WTC11 (cell line): ENCODE measurements around the gene DALRD3. TPM values are rescaled to one million over a fixed set of nuclear protein-coding genes. Genes with fewer than 3 reads are reported as not detected.
A peak's percentile ranks its signal among the peaks of the same experiment; 100 is the strongest.

Source experiments
- ATAC-seq: fragments of 200-7000 bp; cut with Tn5 transposase; 2 replicates; pipeline ENCODE4 v1.10.0; 2021; ENCODE audit warnings: mild to moderate bottlenecking, moderate library complexity
- CTCF ChIA-PET: fragments of 300-600 bp; sonication (Branson Sonifier 250); formaldehyde crosslinking; loops from one replicate; lab custom pipeline; 2021; ENCODE audit warnings: antibody characterized with exemption; lab: Charles Lee
- POLR2A ChIA-PET: fragments of 350-600 bp; sonication (Branson Sonifier 250); formaldehyde crosslinking; loops from one replicate; lab custom pipeline; 2021; ENCODE audit warnings: antibody characterized with exemption; lab: Charles Lee
- DNase-seq: peaks from one replicate; pipeline ENCODE4 v3.0.0; 2021; ENCODE audit warnings: low spot score
- H3K27ac Mint-ChIP-seq: 2 replicates; pipeline ENCODE4 v1.8.0; 2021; ENCODE audit warnings: mixed read lengths
- H3K27me3 Mint-ChIP-seq: 2 replicates; pipeline ENCODE4 v1.8.0; 2021; ENCODE audit warnings: low read depth, mild to moderate bottlenecking, moderate library complexity, mixed read lengths
- H3K36me3 Mint-ChIP-seq: 2 replicates; pipeline ENCODE4 v1.8.0; 2021; ENCODE audit warnings: mixed read lengths
- H3K4me1 Mint-ChIP-seq: 2 replicates; pipeline ENCODE4 v1.8.0; 2022; ENCODE audit warnings: mixed read lengths
- H3K4me3 Mint-ChIP-seq: 2 replicates; pipeline ENCODE4 v1.8.0; 2021; ENCODE audit warnings: mild to moderate bottlenecking, moderate library complexity, mixed read lengths
- H3K9me3 Mint-ChIP-seq: 2 replicates; pipeline ENCODE4 v1.8.0; 2021; ENCODE audit warnings: mixed read lengths
- ATF3 ChIP-seq: sonication (generic); formaldehyde crosslinking; conservative IDR thresholded peaks from 2 replicates; pipeline ENCODE4 v1.8.1; 2022; ENCODE audit warnings: mild to moderate bottlenecking, missing genetic modification reagents
- CBFB ChIP-seq: sonication (generic); formaldehyde crosslinking; IDR thresholded peaks from 2 replicates; pipeline ENCODE4 v1.8.1; 2022; ENCODE audit warnings: mild to moderate bottlenecking, low read depth, missing genetic modification reagents
- E2F1 ChIP-seq: sonication (generic); formaldehyde crosslinking; IDR thresholded peaks from 2 replicates; pipeline ENCODE4 v1.8.0; 2022; ENCODE audit warnings: mild to moderate bottlenecking, missing genetic modification reagents
- E2F4 ChIP-seq: sonication (generic); formaldehyde crosslinking; IDR thresholded peaks from 2 replicates; pipeline ENCODE4 v1.8.1; 2022; ENCODE audit warnings: low read depth, mild to moderate bottlenecking, moderate library complexity, missing genetic modification reagents, borderline replicate concordance
- E2F5 ChIP-seq: sonication (generic); formaldehyde crosslinking; IDR thresholded peaks from 2 replicates; pipeline ENCODE4 v1.8.1; 2022; ENCODE audit warnings: mild to moderate bottlenecking, moderate library complexity, missing genetic modification reagents
- EMX1 ChIP-seq: fragments of 250-450 bp; sonication (Bioruptor Pico); IDR thresholded peaks from 2 replicates; pipeline ENCODE4 v1.8.0; 2021; ENCODE audit warnings: mild to moderate bottlenecking
- FOXP1 ChIP-seq: sonication (generic); formaldehyde crosslinking; IDR thresholded peaks from 2 replicates; pipeline ENCODE4 v1.8.0; 2022; ENCODE audit warnings: missing genetic modification reagents, mild to moderate bottlenecking, moderate library complexity, borderline replicate concordance
- GTF2I ChIP-seq: fragments of 250-450 bp; sonication (Bioruptor Pico); conservative IDR thresholded peaks from 2 replicates; pipeline ENCODE4 v1.4.0; 2021; ENCODE audit warnings: mild to moderate bottlenecking
- HMGXB4 ChIP-seq: sonication (generic); formaldehyde crosslinking; IDR thresholded peaks from 2 replicates; pipeline ENCODE4 v1.8.1; 2023; ENCODE audit warnings: mild to moderate bottlenecking, moderate library complexity, missing genetic modification reagents
- KAT7 ChIP-seq: sonication (generic); formaldehyde crosslinking; IDR thresholded peaks from 2 replicates; pipeline ENCODE4 v1.8.1; 2023; ENCODE audit warnings: missing genetic modification reagents, mild to moderate bottlenecking, borderline replicate concordance
- MXD4 ChIP-seq: fragments of 250-450 bp; sonication (Bioruptor Pico); IDR thresholded peaks from 2 replicates; pipeline ENCODE4 v1.8.0; 2021; ENCODE audit warnings: mild to moderate bottlenecking, moderate library complexity, borderline replicate concordance
- NFATC4 ChIP-seq: fragments of 250-450 bp; sonication (Bioruptor Pico); IDR thresholded peaks from 2 replicates; pipeline ENCODE4 v1.9.0; 2021; ENCODE audit warnings: mild to moderate bottlenecking
- NFE2L1 ChIP-seq: sonication (generic); formaldehyde crosslinking; IDR thresholded peaks from 2 replicates; pipeline ENCODE4 v1.8.1; 2023; ENCODE audit warnings: missing genetic modification reagents
- ZBTB21 ChIP-seq: sonication (generic); formaldehyde crosslinking; IDR thresholded peaks from 2 replicates; pipeline ENCODE4 v1.8.1; 2023; ENCODE audit warnings: mild to moderate bottlenecking, missing genetic modification reagents, borderline replicate concordance
- ZNF263 ChIP-seq: sonication (generic); formaldehyde crosslinking; IDR thresholded peaks from 2 replicates; pipeline ENCODE4 v1.8.1; 2022; ENCODE audit warnings: low read depth, mild to moderate bottlenecking, moderate library complexity, missing genetic modification reagents
- ZNF317 ChIP-seq: sonication (generic); formaldehyde crosslinking; IDR thresholded peaks from 2 replicates; pipeline ENCODE4 v1.8.1; 2023; ENCODE audit warnings: low read depth, mild to moderate bottlenecking, moderate library complexity, missing genetic modification reagents, borderline replicate concordance
- total RNA-seq: library from RNA; stranded (reverse); gene quantifications from 3 replicates; pipeline ENCODE4 v1.2.3, GENCODE V29; 2021
- TF ChIP-seq, protein P1 (sequence below): sonication (generic); formaldehyde crosslinking; IDR thresholded peaks from 2 replicates; pipeline ENCODE4 v1.8.1; 2023; ENCODE audit warnings: mild to moderate bottlenecking, missing genetic modification reagents, borderline replicate concordance
- TF ChIP-seq, protein P2 (sequence below): sonication (generic); formaldehyde crosslinking; IDR thresholded peaks from 2 replicates; pipeline ENCODE4 v1.8.0; 2022; ENCODE audit warnings: missing genetic modification reagents
- TF ChIP-seq, protein P3 (sequence below): sonication (generic); formaldehyde crosslinking; IDR thresholded peaks from 2 replicates; pipeline ENCODE4 v1.8.0; 2023; ENCODE audit warnings: mild to moderate bottlenecking, missing genetic modification reagents

The DALRD3 gene
- total RNA-seq, 1 experiment from 2014 or later, result 41.4 TPM

- H3K27me3 Mint-ChIP-seq, result no peaks in the 10 kb centered on the region
- no peak for ATAC-seq
- DNase-seq, result no peak
- CTCF ChIA-PET, result no interaction called here
- H3K9me3 Mint-ChIP-seq, result no peaks in the 10 kb centered on the region
- POLR2A ChIA-PET, result interaction anchor here (0.5 kb wide), 1 partner anchor 186 kb away, joined by 3 read pairs; no protein-coding TSS in a partner anchor
- TF ChIP-seq ZBTB21 (CRISPR knock-in tag) (no peak), HMGXB4 (CRISPR knock-in tag) (no peak), NFE2L1 (CRISPR knock-in tag) (no peak), E2F4 (CRISPR knock-in tag) (no peak), MXD4 (no peak), E2F5 (CRISPR knock-in tag) (no peak), GTF2I (CRISPR knock-in tag) (no peak), CBFB (no peak)
- peaks cover 33% of the 10 kb centered on the region for H3K4me1 Mint-ChIP-seq
- H3K4me3 Mint-ChIP-seq, result no peak overlapping the region
- H3K36me3 Mint-ChIP-seq, result peaks cover 56% of the 10 kb centered on the region
- peak overlapping the region; percentile 78 for H3K27ac Mint-ChIP-seq
Measured at GRCh38 chr3:48966876-48967361, 51.5 kb downstream of the DALRD3 start.

- H3K27me3 Mint-ChIP-seq, result no peaks in the 10 kb centered on the region
- no peak overlapping the region for H3K27ac Mint-ChIP-seq
- H3K9me3 Mint-ChIP-seq, result no peaks in the 10 kb centered on the region
- ATAC-seq (no peak), DNase-seq (no peak)
- peaks cover 52% of the 10 kb centered on the region for H3K36me3 Mint-ChIP-seq
- ChIA-PET CTCF (no interaction called here), POLR2A (interaction anchor here (0.5 kb wide), 1 partner anchor 186 kb away, joined by 3 read pairs; no protein-coding TSS in a partner anchor)
- peaks cover 38% of the 10 kb centered on the region for H3K4me1 Mint-ChIP-seq
- no peak overlapping the region for H3K4me3 Mint-ChIP-seq
- TF ChIP-seq ATF3 (CRISPR knock-in tag), result no peak
- no peak for TF ChIP-seq ZNF317 (CRISPR knock-in tag)
- no peak for TF ChIP-seq EMX1
- no peak for TF ChIP-seq NFATC4 (CRISPR knock-in tag)
- TF ChIP-seq ZNF263, result no peak
- TF ChIP-seq FOXP1 (CRISPR knock-in tag), result no peak
- TF ChIP-seq, protein P1, sequence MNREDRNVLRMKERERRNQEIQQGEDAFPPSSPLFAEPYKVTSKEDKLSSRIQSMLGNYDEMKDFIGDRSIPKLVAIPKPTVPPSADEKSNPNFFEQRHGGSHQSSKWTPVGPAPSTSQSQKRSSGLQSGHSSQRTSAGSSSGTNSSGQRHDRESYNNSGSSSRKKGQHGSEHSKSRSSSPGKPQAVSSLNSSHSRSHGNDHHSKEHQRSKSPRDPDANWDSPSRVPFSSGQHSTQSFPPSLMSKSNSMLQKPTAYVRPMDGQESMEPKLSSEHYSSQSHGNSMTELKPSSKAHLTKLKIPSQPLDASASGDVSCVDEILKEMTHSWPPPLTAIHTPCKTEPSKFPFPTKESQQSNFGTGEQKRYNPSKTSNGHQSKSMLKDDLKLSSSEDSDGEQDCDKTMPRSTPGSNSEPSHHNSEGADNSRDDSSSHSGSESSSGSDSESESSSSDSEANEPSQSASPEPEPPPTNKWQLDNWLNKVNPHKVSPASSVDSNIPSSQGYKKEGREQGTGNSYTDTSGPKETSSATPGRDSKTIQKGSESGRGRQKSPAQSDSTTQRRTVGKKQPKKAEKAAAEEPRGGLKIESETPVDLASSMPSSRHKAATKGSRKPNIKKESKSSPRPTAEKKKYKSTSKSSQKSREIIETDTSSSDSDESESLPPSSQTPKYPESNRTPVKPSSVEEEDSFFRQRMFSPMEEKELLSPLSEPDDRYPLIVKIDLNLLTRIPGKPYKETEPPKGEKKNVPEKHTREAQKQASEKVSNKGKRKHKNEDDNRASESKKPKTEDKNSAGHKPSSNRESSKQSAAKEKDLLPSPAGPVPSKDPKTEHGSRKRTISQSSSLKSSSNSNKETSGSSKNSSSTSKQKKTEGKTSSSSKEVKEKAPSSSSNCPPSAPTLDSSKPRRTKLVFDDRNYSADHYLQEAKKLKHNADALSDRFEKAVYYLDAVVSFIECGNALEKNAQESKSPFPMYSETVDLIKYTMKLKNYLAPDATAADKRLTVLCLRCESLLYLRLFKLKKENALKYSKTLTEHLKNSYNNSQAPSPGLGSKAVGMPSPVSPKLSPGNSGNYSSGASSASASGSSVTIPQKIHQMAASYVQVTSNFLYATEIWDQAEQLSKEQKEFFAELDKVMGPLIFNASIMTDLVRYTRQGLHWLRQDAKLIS, result no peak
- TF ChIP-seq, protein P2, sequence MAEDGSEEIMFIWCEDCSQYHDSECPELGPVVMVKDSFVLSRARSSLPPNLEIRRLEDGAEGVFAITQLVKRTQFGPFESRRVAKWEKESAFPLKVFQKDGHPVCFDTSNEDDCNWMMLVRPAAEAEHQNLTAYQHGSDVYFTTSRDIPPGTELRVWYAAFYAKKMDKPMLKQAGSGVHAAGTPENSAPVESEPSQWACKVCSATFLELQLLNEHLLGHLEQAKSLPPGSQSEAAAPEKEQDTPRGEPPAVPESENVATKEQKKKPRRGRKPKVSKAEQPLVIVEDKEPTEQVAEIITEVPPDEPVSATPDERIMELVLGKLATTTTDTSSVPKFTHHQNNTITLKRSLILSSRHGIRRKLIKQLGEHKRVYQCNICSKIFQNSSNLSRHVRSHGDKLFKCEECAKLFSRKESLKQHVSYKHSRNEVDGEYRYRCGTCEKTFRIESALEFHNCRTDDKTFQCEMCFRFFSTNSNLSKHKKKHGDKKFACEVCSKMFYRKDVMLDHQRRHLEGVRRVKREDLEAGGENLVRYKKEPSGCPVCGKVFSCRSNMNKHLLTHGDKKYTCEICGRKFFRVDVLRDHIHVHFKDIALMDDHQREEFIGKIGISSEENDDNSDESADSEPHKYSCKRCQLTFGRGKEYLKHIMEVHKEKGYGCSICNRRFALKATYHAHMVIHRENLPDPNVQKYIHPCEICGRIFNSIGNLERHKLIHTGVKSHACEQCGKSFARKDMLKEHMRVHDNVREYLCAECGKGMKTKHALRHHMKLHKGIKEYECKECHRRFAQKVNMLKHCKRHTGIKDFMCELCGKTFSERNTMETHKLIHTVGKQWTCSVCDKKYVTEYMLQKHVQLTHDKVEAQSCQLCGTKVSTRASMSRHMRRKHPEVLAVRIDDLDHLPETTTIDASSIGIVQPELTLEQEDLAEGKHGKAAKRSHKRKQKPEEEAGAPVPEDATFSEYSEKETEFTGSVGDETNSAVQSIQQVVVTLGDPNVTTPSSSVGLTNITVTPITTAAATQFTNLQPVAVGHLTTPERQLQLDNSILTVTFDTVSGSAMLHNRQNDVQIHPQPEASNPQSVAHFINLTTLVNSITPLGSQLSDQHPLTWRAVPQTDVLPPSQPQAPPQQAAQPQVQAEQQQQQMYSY, result no peak
- TF ChIP-seq, protein P3, sequence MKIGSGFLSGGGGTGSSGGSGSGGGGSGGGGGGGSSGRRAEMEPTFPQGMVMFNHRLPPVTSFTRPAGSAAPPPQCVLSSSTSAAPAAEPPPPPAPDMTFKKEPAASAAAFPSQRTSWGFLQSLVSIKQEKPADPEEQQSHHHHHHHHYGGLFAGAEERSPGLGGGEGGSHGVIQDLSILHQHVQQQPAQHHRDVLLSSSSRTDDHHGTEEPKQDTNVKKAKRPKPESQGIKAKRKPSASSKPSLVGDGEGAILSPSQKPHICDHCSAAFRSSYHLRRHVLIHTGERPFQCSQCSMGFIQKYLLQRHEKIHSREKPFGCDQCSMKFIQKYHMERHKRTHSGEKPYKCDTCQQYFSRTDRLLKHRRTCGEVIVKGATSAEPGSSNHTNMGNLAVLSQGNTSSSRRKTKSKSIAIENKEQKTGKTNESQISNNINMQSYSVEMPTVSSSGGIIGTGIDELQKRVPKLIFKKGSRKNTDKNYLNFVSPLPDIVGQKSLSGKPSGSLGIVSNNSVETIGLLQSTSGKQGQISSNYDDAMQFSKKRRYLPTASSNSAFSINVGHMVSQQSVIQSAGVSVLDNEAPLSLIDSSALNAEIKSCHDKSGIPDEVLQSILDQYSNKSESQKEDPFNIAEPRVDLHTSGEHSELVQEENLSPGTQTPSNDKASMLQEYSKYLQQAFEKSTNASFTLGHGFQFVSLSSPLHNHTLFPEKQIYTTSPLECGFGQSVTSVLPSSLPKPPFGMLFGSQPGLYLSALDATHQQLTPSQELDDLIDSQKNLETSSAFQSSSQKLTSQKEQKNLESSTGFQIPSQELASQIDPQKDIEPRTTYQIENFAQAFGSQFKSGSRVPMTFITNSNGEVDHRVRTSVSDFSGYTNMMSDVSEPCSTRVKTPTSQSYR, result no peak
- TF ChIP-seq E2F1, result no peak
- no peak for TF ChIP-seq KAT7
Measured at GRCh38 chr3:48966367-48966766, 52.0 kb downstream of the DALRD3 start.
